Fibroblast of mammary gland (primary cell): ENCODE measurements around the gene LPP.
"Not testable (repeated sequence)": the region's sequence is repeated elsewhere in the genome, so short reads cannot be mapped to it uniquely, and the experiment has no call there.

Experiments used
- DNase-seq: peaks from one replicate; pipeline ENCODE4 v3.0.0-alpha.2; 2010; ENCODE audit warnings: low read depth
- H3K4me3 ChIP-seq: 2 replicates; pipeline ENCODE4 v1.5.1; 2011; ENCODE audit warnings: low read depth, mild to moderate bottlenecking, low read length, moderate library complexity; ENCODE audit not compliant: control insufficient read depth
- TF ChIP-seq, protein P1 (sequence below): conservative IDR thresholded peaks from 2 replicates; pipeline ENCODE4 v1.5.1; 2011; ENCODE audit warnings: low read depth, low read length, inconsistent platforms; ENCODE audit not compliant: control insufficient read depth, insufficient read depth

The LPP gene

DNA sequence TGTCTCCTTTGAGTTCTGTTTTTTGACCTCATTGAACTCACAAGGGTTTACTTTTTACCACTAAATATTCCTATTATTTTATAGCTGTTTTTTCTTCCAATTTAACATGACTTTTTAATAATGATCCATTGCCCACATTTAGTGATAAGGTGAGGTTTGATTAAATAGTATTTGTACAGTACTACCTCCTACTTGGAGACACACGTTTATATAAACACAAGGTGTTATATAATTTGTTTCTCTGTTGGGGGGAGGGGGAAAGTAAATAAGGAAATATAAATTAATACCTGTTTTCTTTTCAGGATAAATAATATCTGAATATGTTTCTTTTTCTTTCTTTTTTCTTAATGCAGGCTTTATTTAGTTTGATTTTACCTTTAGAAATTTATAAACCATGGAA is 281.3 kb downstream of the LPP start:
- TF ChIP-seq, protein P1, sequence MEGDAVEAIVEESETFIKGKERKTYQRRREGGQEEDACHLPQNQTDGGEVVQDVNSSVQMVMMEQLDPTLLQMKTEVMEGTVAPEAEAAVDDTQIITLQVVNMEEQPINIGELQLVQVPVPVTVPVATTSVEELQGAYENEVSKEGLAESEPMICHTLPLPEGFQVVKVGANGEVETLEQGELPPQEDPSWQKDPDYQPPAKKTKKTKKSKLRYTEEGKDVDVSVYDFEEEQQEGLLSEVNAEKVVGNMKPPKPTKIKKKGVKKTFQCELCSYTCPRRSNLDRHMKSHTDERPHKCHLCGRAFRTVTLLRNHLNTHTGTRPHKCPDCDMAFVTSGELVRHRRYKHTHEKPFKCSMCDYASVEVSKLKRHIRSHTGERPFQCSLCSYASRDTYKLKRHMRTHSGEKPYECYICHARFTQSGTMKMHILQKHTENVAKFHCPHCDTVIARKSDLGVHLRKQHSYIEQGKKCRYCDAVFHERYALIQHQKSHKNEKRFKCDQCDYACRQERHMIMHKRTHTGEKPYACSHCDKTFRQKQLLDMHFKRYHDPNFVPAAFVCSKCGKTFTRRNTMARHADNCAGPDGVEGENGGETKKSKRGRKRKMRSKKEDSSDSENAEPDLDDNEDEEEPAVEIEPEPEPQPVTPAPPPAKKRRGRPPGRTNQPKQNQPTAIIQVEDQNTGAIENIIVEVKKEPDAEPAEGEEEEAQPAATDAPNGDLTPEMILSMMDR: no peak

DNA sequence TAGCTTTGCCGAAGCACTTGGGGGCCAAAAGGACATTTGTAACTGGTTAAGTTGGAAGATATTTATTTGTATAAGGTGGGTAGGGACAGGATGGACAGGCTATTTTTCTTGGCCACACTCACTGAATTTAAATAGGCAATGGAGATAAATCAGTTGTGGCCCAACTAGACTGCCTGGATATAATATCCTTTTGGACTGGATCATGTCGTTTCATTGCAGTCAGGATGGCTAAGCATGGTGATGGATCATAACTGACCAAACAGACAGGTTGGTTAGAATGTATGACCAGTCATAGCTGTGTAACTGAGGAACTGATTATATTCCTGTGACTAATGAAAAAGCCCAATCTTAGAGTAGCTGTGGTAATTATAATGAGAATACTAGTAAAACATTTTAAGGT is 284.0 kb downstream of the LPP start:
- no peak overlapping the region for H3K4me3 ChIP-seq
- DNase-seq: peak; percentile 30
- TF ChIP-seq, protein P1: no peak

More for the DNA sequence above, 281.3 kb downstream of the LPP start:
- no peak overlapping the region for H3K4me3 ChIP-seq
- DNase-seq: no peak

DNA sequence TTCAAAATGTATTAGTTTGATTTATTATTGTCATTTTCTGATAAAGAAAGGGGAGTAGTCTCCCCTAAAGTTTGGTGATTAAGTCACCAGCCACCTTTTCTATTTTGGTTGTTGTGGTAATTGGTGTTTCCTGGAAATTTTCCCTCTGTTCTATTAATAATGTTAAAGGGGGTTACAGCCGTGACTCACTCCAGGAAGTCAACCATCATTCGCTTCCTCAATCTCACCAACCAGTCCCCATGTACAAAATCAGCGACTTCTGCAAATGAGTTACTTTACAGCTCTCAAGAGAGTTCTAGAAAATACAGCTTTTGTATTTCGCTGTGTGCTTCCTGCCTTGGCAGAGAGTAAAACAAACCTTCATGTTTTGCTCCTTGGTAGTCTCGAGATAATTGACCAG is 285.1 kb downstream of the LPP start:
- H3K4me3 ChIP-seq: no peak overlapping the region
- TF ChIP-seq, protein P1: no peak
- DNase-seq: no peak

DNA sequence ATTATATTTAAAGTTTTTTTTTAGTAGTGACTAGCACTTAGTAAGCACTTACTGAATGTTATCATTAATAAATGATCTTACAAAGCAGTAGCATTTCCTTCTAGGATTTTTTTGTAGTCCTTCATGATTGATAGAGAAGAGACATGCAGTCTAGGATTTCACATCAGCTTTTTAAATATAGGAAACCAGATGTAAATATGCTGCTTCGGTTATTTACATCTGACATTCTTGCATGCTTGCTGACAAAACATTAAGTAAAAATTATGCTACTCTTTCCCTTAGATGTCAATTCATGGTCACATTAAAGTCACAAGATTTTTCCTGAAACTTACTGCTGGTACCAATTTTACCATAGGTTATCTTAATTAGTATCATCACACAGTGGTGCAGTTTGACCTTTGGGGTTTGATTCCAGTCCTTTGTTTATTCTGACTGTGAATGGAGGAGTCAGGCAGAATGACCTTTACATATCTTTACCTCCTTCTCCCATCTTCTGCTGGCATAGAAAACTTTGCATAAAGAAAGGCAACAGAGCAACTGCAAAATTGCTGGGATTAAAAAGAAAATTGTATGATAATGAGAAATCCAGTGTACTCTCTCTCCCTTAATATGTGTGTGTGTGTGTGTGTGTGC is 286.5 kb downstream of the LPP start:
- H3K4me3 ChIP-seq: no peak overlapping the region
- DNase-seq: no peak
- TF ChIP-seq, protein P1: no peak

DNA sequence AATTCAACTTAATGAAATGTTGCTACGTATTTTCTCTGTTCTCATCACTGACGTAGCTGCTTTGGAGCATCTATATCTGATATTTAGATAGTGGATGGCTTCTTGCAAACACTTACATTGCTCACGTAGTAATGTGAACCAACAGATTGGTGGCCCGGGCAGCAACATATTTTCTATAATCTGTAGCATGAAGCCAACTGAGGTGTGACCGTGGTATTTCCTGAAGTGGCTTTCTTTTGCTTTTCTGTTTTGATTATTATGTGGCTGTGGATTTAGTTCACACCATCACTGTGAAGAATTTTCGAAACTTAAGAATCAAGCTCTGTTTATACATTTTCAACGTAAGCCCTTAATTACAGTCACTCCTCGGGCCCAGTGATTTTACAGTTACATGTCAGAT is 288.5 kb downstream of the LPP start:
- H3K4me3 ChIP-seq: no peak overlapping the region
- TF ChIP-seq, protein P1: no peak
- DNase-seq: no peak

DNA sequence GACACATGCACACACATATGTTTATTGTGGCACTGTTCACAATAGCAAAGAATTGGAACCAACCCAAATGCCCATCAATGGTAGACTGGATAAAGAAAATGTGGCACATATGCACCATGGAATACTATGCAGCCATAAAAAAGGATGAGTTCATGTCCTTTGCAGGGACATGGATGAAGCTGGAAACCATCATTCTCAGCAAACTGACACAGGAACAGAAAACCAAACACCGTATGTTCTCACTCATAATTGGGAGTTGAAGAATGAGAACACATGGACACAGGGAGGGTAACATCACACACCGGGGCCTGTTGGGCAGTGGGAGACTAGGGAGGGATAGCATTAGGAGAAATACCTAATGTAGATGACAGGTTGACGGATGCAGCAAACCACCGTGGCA is 291.2 kb downstream of the LPP start:
- not testable (repeated sequence) for H3K4me3 ChIP-seq

DNA sequence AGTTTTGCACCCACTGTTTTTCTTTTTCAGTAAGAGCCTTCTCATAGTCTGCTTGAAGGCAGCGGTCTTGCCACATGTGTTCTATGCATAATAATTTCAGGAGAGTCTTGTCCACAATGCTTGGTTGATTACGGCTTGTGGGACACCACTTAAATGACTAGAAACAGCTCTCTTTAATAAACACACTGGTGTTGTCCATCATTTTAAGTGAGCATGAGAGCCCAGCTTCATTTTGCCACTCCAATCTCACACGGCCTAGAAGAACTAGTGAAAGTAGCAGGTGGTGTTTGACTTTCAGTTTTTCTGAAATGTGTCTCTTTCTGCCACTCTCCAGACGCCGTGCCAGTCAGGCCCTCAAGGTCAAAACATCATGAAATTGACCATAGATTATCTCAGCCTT is 292.1 kb downstream of the LPP start:
- H3K4me3 ChIP-seq: no peak overlapping the region
- TF ChIP-seq, protein P1: no peak
- no peak for DNase-seq

More for the DNA sequence above, 291.2 kb downstream of the LPP start:
- not testable (repeated sequence) for DNase-seq
